Natural killer cell (primary cell): Measurements from ENCODE around the gene LHX6. TPM values are rescaled to one million over a fixed set of nuclear protein-coding genes. Genes with fewer than 3 reads are reported as not detected.

Experiments used
- ATAC-seq, 3 donors: fragments of 150-1000 bp in 2 of 3; fragments of 200-7000 bp in 1 of 3; cut with Tn5 transposase; 1 replicate in 1 of 3; 2 replicates in 2 of 3; pipeline ENCODE4 v1.10.0; 2021; ENCODE audit warnings: mild to moderate bottlenecking in 2 of 3, moderate library complexity in 2 of 3
- DNase-seq, 2 donors: peaks; one replicate each; pipeline versions ENCODE4 v3.0.0 to v3.0.0-alpha.2; 2013 to 2021; ENCODE audit warnings: mixed read lengths in 1 of 2
- H3K27ac ChIP-seq: one replicate; pipeline ENCODE4 v1.5.1; 2013; ENCODE audit warnings: mild to moderate bottlenecking, low read length
- H3K27me3 ChIP-seq: one replicate; pipeline ENCODE4 v1.6.1; 2013; ENCODE audit warnings: low read length; ENCODE audit not compliant: control insufficient read depth, insufficient read depth
- H3K36me3 ChIP-seq: one replicate; pipeline ENCODE4 v1.6.1; 2013; ENCODE audit warnings: low read length; ENCODE audit not compliant: control insufficient read depth, insufficient read depth
- H3K4me1 ChIP-seq: one replicate; pipeline ENCODE4 v1.6.1; 2013; ENCODE audit warnings: low read length; ENCODE audit not compliant: control insufficient read depth, insufficient read depth
- H3K4me3 ChIP-seq: one replicate; pipeline ENCODE4 v1.5.1; 2013; ENCODE audit warnings: low read length
- H3K9me3 ChIP-seq: one replicate; pipeline ENCODE4 v1.6.1; 2013; ENCODE audit warnings: low read length; ENCODE audit not compliant: control insufficient read depth, insufficient read depth
- H3K27ac Mint-ChIP-seq, 2 donors: one replicate each; pipeline ENCODE4 v1.8.0; 2022; ENCODE audit warnings: mild to moderate bottlenecking in 2 of 2, mixed read lengths in 2 of 2, moderate library complexity in 1 of 2
- H3K27me3 Mint-ChIP-seq, 2 donors: one replicate each; pipeline ENCODE4 v1.8.0; 2022; ENCODE audit warnings: low read depth in 2 of 2, mixed read lengths in 2 of 2
- H3K36me3 Mint-ChIP-seq: one replicate; pipeline ENCODE4 v1.8.0; 2022; ENCODE audit warnings: mixed read lengths
- H3K4me1 Mint-ChIP-seq, 2 donors: one replicate each; pipeline ENCODE4 v1.8.0; 2022; ENCODE audit warnings: mixed read lengths in 2 of 2
- H3K4me3 Mint-ChIP-seq: one replicate; pipeline ENCODE4 v1.8.0; 2022; ENCODE audit warnings: mild to moderate bottlenecking, moderate library complexity, mixed read lengths
- H3K9me3 Mint-ChIP-seq, 2 donors: one replicate each; pipeline ENCODE4 v1.8.0; 2022; ENCODE audit warnings: mixed read lengths in 2 of 2
- CTCF ChIP-seq: fragments of 200-600 bp; IDR thresholded peaks from one replicate; pipeline ENCODE4 v1.8.0; 2022; ENCODE audit warnings: antibody characterized with exemption
- WGBS: methylation state at CpG from one replicate; pipeline ENCODE4 v1.1.7; 2013; ENCODE audit warnings: missing lambda C conversion rate; ENCODE audit not compliant: insufficient coverage; 5-methylcytosine and 5-hydroxymethylcytosine counted together
- intact Hi-C: fragments of 100-400 bp; cut with micrococcal nuclease; formaldehyde crosslinking; loops from one replicate; pipeline ENCODE4 v1.14.2; 2022
- total RNA-seq, 4 donors: library from RNA; stranded (reverse); fragments of 120-200 nt in 1 of 4; gene quantifications; one replicate each; pipeline versions ENCODE4 v1.2.3 to v1.2.4, GENCODE V29; 2013 to 2022

The LHX6 gene
- total RNA-seq, 3 donors from 2014 or later (not counting 1 experiment from before 2014, with no cell fraction given), result not detected

DNA sequence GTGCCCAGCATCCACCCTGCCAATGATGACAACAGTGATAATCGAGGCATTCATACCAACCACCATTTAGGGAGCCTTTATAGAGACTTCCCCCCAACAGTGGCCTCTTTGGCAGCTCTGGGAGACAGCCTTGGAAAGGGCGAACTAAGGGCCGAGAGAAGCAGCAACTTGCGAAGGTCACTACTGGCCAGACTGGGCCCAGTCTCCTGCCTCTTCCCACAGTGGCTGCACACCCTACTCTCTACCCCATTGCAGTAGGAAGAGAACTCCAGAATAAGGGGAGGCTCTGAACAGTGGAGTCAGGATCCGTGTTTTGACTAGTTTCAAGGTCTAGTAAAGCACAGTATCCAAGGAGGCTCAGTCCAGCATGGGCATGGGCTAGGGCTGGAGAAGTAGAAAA, 5.3 kb downstream of the LHX6 start:
- H3K9me3 Mint-ChIP-seq, result no peaks in the 10 kb centered on the region
- DNase-seq, result no peak
- 91% methylated on average over 5 of the region's 5 CpGs for WGBS
- no peaks in the 10 kb centered on the region for H3K36me3 Mint-ChIP-seq
- intact Hi-C loops, result no loop called here
- no peak overlapping the region for H3K4me3 ChIP-seq
- H3K36me3 ChIP-seq, result no peaks in the 10 kb centered on the region
- no peak for ATAC-seq
- H3K9me3 ChIP-seq, result no peaks in the 10 kb centered on the region
- peaks cover 68 to 73% of the 10 kb centered on the region in 2 donors for H3K27me3 Mint-ChIP-seq
- TF ChIP-seq CTCF, result no peak
- no peak overlapping the region for H3K4me3 Mint-ChIP-seq
- H3K27ac Mint-ChIP-seq, result no peak overlapping the region
- peaks cover 21% of the 10 kb centered on the region for H3K4me1 ChIP-seq
- no peak overlapping the region for H3K27ac ChIP-seq
- H3K27me3 ChIP-seq, result peaks cover 35% of the 10 kb centered on the region
- H3K4me1 Mint-ChIP-seq, result peaks cover 17 to 20% of the 10 kb centered on the region in 2 donors

- ATAC-seq (no peak), DNase-seq (no peak)
- peaks cover 18% of the 10 kb centered on the region for H3K4me1 ChIP-seq
- no peak overlapping the region for H3K4me3 ChIP-seq
- peaks cover 18 to 25% of the 10 kb centered on the region in 2 donors for H3K4me1 Mint-ChIP-seq
- H3K36me3 Mint-ChIP-seq, result no peaks in the 10 kb centered on the region
- WGBS, result 24% methylated on average over 4 of the region's 5 CpGs
- no peaks in the 10 kb centered on the region for H3K36me3 ChIP-seq
- no peaks in the 10 kb centered on the region for H3K9me3 ChIP-seq
- no peak overlapping the region for H3K27ac Mint-ChIP-seq
- H3K27ac ChIP-seq, result no peak overlapping the region
- TF ChIP-seq CTCF, result no peak
- intact Hi-C loops, result no loop called here
- H3K4me3 Mint-ChIP-seq, result no peak overlapping the region
- H3K27me3 Mint-ChIP-seq, result peaks cover 71 to 80% of the 10 kb centered on the region in 2 donors
- H3K9me3 Mint-ChIP-seq, result no peaks in the 10 kb centered on the region
- H3K27me3 ChIP-seq, result peaks cover 35% of the 10 kb centered on the region
Measured at GRCh38 chr9:122222791-122223190, 6.0 kb downstream of the LHX6 start.

DNA sequence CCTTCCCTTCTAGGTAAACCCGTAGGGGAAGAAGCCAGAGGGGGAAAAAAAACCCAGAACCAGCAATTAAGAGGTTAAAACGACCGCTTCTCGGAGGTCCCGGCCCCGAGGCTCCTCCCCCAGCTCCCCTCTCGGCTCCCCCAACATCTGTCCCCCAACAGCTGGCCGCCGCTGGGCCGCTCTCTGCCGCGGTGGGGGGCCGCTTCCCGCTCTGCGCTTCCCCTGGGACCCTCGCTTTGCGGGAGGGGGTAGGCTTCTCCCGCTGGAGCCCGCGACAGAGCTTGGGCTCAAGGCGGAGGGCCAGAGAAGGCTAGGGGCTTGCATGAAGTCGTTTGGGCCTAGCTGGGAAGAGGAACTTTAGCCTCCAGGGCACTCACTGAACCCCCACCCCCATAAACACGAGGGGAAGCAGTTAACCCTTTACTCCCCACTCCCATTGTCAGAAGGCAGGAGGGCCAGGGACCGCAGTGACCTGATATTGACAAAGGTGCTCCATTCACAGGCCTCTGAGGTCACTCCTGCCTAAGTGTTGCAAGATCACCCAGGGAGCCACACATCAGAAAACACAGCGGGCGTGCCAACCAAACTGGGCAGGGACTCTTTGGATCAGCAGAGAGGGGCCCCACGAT, 7.5 kb downstream of the LHX6 start:
- 34% methylated on average over 27 of the region's 27 CpGs for WGBS

More for the DNA sequence above, 7.5 kb downstream of the LHX6 start:
- peaks cover 70 to 84% of the 10 kb centered on the region in 2 donors for H3K27me3 Mint-ChIP-seq
- intact Hi-C loops, result no loop called here
- H3K4me1 Mint-ChIP-seq, result peaks cover 18 to 25% of the 10 kb centered on the region in 2 donors
- no peaks in the 10 kb centered on the region for H3K9me3 Mint-ChIP-seq
- no peak overlapping the region for H3K4me3 ChIP-seq
- ATAC-seq (no peak), DNase-seq (no peak)
- peaks cover 18% of the 10 kb centered on the region for H3K4me1 ChIP-seq
- H3K36me3 ChIP-seq, result no peaks in the 10 kb centered on the region
- no peak overlapping the region for H3K27ac ChIP-seq
- no peaks in the 10 kb centered on the region for H3K36me3 Mint-ChIP-seq
- no peak overlapping the region for H3K27ac Mint-ChIP-seq
- peaks cover 32% of the 10 kb centered on the region for H3K27me3 ChIP-seq
- no peak overlapping the region for H3K4me3 Mint-ChIP-seq
- TF ChIP-seq CTCF, result no peak
- no peaks in the 10 kb centered on the region for H3K9me3 ChIP-seq
